Upper lobe of left lung (tissue), 6 donors: ENCODE results near the gene SNAI1. TPM values are rescaled to one million over a fixed set of nuclear protein-coding genes. Genes with fewer than 3 reads are reported as not detected.

Source experiments
- ATAC-seq, 2 donors: fragments of 200-7000 bp; cut with Tn5 transposase; one replicate each; pipeline ENCODE4 v1.9.1; 2022; ENCODE audit warnings: mild to moderate bottlenecking in 2 of 2, moderate library complexity in 2 of 2; ENCODE audit not compliant: low FRiP score in 2 of 2
- DNase-seq, 2 donors: peaks; one replicate each; pipeline ENCODE4 v3.0.0-alpha.2; 2019 to 2020
- H3K27ac ChIP-seq, 4 donors: fragments of 200-600 bp; sonication (generic); one replicate each; pipeline ENCODE4 v1.5.1; 2016 to 2019
- H3K27me3 ChIP-seq, 4 donors: fragments of 200-600 bp; sonication (generic); one replicate each; pipeline ENCODE4 v1.5.1; 2017 to 2019
- H3K36me3 ChIP-seq, 4 donors: fragments of 200-600 bp; sonication (generic); one replicate each; pipeline ENCODE4 v1.5.1; 2016 to 2019
- H3K4me1 ChIP-seq, 4 donors: fragments of 200-600 bp; sonication (generic); one replicate each; pipeline ENCODE4 v1.5.1; 2018 to 2019
- H3K4me3 ChIP-seq, 4 donors: fragments of 200-600 bp; sonication (generic); one replicate each; pipeline ENCODE4 v1.5.1; 2017 to 2019; ENCODE audit warnings: mild to moderate bottlenecking in 2 of 4, moderate library complexity in 1 of 4
- H3K9me3 ChIP-seq, 4 donors: fragments of 200-600 bp; sonication (generic); one replicate each; pipeline ENCODE4 v1.5.1; 2018 to 2019
- EP300 ChIP-seq, 4 donors: sonication (generic); formaldehyde crosslinking; IDR thresholded peaks; one replicate each; pipeline ENCODE4 v1.5.1; 2017; ENCODE audit warnings: antibody characterized with exemption in 4 of 4, control low read depth in 2 of 4
- POLR2A ChIP-seq, 4 donors: fragments of 450-650 bp; IDR thresholded peaks; one replicate each; pipeline ENCODE4 v1.5.1; 2016 to 2017; ENCODE audit warnings: antibody characterized with exemption in 4 of 4, mild to moderate bottlenecking in 2 of 4
- POLR2AphosphoS5 ChIP-seq, 2 donors: sonication (generic); formaldehyde crosslinking; IDR thresholded peaks; one replicate each; pipeline ENCODE4 v1.5.1; 2017; ENCODE audit warnings: antibody characterized with exemption in 2 of 2
- WGBS, 2 donors: methylation state at CpG; one replicate each; pipeline ENCODE4 v1.1.5; 2017 to 2018; 5-methylcytosine and 5-hydroxymethylcytosine counted together
- total RNA-seq, 6 donors: library from RNA; depleted of rRNA in 4 of 6; stranded (reverse); fragments of >200 nt in 4 of 6; gene quantifications; one replicate each; pipeline versions ENCODE4 v1.1.0 to v1.2.1, GENCODE V29; 2016 to 2021
- TF ChIP-seq, protein P1 (sequence below), 6 experiments: fragments of 450-650 bp in 4 of 6; fragments of 200-600 bp in 2 of 6; sonication (generic) in 2 of 6; IDR thresholded peaks; one replicate each; pipeline ENCODE4 v1.5.1; 2016 to 2019; ENCODE audit warnings: antibody characterized with exemption in 6 of 6
- donor health status: DM: no; HTN: no; CAD: no; lungs with moderate emphysema.
- donor health status: DM: no; HTN: yes; CAD: no; lungs with severe emphysema.

Gene SNAI1
- total RNA-seq, 6 donors from 2014 or later, result 3.9 to 11.0 (median 5.1) TPM

DNA sequence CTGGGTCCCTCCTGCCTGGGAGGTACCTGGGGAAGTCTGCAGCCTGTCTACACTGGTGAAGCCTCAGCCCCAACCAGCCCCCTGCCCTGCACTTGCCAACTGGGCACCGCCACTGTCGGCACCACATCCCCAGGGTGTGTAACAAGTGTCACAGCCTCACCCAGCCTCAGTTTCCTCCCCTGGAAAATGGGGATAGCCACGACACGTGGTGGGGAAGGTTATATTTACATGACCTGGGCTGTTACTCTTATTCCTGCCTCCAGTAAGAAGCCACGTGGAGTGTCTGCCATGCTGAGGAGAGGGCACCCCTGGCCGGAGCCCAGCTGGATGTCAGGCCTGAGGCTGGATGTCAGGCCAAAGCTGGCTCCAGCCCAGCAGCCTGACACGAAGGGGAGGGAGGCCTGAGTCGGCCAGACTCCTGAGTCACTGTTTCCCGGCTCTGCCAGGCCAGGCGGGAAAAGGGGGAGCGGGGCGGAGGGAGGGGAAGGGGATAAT lies 44.9 kb downstream of the SNAI1 start:
- Histone ChIP-seq H3K27ac (peak overlapping the region in 2 of 4 donors; percentile 40 to 66), H3K36me3 (no peaks in the 10 kb centered on the region), H3K9me3 (no peaks in the 10 kb centered on the region), H3K4me1 (peaks cover 19 to 26% (median 24%) of the 10 kb centered on the region in 4 donors), H3K4me3 (no peak overlapping the region), H3K27me3 (no peaks in the 10 kb centered on the region)
- no peak for TF ChIP-seq POLR2A (IDR thresholded peaks at IDR 0.05)
- TF ChIP-seq, protein P1, sequence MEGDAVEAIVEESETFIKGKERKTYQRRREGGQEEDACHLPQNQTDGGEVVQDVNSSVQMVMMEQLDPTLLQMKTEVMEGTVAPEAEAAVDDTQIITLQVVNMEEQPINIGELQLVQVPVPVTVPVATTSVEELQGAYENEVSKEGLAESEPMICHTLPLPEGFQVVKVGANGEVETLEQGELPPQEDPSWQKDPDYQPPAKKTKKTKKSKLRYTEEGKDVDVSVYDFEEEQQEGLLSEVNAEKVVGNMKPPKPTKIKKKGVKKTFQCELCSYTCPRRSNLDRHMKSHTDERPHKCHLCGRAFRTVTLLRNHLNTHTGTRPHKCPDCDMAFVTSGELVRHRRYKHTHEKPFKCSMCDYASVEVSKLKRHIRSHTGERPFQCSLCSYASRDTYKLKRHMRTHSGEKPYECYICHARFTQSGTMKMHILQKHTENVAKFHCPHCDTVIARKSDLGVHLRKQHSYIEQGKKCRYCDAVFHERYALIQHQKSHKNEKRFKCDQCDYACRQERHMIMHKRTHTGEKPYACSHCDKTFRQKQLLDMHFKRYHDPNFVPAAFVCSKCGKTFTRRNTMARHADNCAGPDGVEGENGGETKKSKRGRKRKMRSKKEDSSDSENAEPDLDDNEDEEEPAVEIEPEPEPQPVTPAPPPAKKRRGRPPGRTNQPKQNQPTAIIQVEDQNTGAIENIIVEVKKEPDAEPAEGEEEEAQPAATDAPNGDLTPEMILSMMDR (IDR thresholded peaks at IDR 0.05), result no peak
- TF ChIP-seq POLR2AphosphoS5 (IDR thresholded peaks at IDR 0.05), result peak; percentile 58 to 76
- peak in 3 of 4 donors; percentile 58 to 74 (median 64) for TF ChIP-seq EP300 (IDR thresholded peaks at IDR 0.05)
- ATAC-seq, result peak; percentile 35 to 50
- peak; percentile 58 to 69 for DNase-seq
- 47 to 51% methylated on average over 10 to 11 of the region's 12 CpGs for WGBS, 2 donors

DNA sequence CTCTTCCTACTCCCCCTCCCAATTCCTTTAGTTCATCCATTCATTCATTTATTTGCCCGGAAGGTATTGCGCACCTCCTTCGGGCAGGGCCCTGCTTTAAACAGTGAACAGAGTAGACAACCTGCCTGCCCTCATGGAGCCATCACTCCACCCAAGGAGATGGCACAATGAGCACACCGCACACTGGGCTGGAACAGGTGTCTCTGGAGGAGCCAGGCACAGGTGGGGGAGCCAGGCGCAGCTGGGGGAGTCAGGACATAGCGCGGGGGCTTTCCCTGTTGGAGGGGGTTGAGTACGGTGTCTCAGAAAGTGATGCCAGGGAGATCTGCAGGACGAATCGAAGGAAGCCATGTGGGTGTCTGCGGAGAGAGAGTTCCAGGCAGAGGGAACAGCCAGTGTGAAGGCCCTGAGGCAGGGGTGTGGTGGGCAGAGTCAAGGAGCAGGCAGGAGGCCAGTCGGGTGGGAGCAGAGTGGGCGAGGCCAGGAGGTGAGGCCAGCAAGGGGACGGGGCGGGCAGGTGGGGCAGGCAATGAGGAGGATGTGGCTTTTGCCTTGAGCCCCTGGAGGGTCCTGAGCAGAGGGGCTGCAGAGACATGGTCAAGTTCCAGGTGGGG lies 46.4 kb downstream of the SNAI1 start:
- DNase-seq, result peak in 1 of 2 donors; percentile 47
- peak overlapping the region in 1 of 4 donors; percentile 59 for H3K27ac ChIP-seq
- no peaks in the 10 kb centered on the region for H3K27me3 ChIP-seq
- WGBS, 2 donors, result 91 to 95% methylated on average over 15 of the region's 15 CpGs
- peak in 1 of 2 donors; percentile 34 for ATAC-seq
- TF ChIP-seq POLR2A (IDR thresholded peaks at IDR 0.05), result no peak
- TF ChIP-seq, protein P1 (IDR thresholded peaks at IDR 0.05), result no peak
- no peaks in the 10 kb centered on the region for H3K36me3 ChIP-seq
- H3K4me1 ChIP-seq, result peaks cover 24 to 34% (median 31%) of the 10 kb centered on the region in 4 donors
- no peaks in the 10 kb centered on the region for H3K9me3 ChIP-seq
- no peak overlapping the region for H3K4me3 ChIP-seq

DNA sequence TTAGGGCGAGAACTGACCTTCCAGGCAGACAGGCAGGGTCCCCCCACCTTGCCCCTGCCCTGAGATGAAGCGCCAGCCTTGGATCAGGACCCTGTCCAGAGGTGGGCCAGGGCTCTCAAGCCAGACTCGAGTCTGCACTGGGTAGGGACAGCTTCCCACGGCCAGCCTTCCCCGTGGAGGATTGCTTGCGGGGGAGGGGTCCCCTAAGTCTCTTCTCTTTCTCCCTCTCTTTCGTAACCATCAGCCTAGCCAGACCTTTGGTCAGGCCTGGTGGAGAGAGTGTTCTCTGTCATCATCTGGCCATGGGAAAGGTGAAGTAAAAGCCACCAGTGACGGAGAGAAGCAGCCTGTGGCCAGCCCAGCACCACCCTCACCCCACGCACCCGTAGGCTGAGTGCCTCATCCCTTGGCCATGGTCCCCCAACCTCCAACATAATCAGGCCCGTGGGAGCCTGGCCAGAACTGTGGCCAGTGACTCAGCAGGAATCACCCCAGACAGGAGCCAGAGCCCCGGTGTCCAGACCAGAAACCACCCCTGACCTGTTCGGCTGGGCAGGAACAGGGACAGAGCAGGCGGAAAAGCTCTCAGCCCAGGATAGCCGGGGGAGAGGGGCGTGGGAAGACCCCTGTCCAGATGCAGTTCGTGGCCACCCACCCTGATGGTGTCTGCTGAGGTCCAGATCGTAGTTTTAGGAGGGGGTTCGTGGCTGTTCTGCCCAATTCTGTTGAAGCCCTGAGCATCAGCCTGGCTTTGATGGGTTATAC lies 47.1 kb downstream of the SNAI1 start:
- WGBS, 2 donors, result 62 to 82% methylated on average over 7 to 19 of the region's 19 CpGs
- DNase-seq, result peak in 1 of 2 donors; percentile 71
- peak; percentile 34 to 81 for ATAC-seq
- Histone ChIP-seq H3K4me3 (no peak overlapping the region), H3K27ac (peak overlapping the region in 2 of 4 donors; percentile 28 to 59), H3K36me3 (no peaks in the 10 kb centered on the region), H3K27me3 (no peaks in the 10 kb centered on the region), H3K4me1 (peaks cover 24 to 41% (median 36%) of the 10 kb centered on the region in 4 donors), H3K9me3 (no peaks in the 10 kb centered on the region)
- TF ChIP-seq POLR2AphosphoS5 (IDR thresholded peaks at IDR 0.05) (no peak), EP300 (IDR thresholded peaks at IDR 0.05) (no peak), POLR2A (IDR thresholded peaks at IDR 0.05) (no peak)

DNA sequence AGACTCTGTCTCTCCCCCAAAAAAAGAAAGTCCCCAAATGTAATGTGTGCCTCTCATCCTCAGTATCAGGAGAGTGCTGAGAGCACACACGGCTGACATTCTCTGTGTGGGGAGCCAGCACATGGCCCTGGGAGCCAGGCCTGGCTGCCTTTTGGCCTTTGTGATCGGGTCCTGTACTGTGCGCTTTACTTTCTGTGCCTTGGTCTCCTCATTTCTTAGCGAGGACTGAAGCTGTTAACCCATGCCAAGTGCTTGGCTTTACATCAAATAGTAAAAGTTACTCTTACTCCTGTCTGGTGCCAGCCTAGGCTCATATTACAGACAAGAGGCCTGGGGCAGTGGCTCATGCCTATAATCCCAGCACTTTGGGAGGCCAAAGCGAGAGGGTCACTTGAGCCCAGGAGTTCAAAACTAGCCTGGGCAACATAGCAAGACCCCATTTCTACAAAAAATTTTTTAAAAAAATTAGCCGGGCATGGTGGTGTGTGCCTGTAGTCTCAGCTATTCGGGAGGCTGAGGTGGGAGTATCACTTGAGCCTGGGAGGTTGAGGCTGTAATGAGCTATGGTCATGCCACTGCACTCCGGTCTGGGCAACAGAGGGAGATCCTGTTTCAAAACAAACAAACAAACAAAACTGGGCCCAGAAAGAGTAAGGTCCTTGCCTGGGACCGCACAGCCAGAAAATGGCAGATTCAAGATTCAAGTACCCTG lies 50.3 kb downstream of the SNAI1 start:
- no peaks in the 10 kb centered on the region for H3K27me3 ChIP-seq
- no peaks in the 10 kb centered on the region for H3K9me3 ChIP-seq
- H3K4me3 ChIP-seq, result no peak overlapping the region
- WGBS, 2 donors, result 90 to 97% methylated on average over 9 of the region's 9 CpGs
- H3K4me1 ChIP-seq, result peaks cover 20 to 30% (median 30%) of the 10 kb centered on the region in 4 donors
- H3K36me3 ChIP-seq, result no peaks in the 10 kb centered on the region
- H3K27ac ChIP-seq, result no peak overlapping the region
- DNase-seq, result no peak
- TF ChIP-seq EP300 (IDR thresholded peaks at IDR 0.05) (no peak), POLR2AphosphoS5 (IDR thresholded peaks at IDR 0.05) (no peak), POLR2A (IDR thresholded peaks at IDR 0.05) (no peak)
- TF ChIP-seq, protein P1 (IDR thresholded peaks at IDR 0.05), result no peak
- ATAC-seq, result no peak
